Heart left ventricle (tissue), 13 donors: Measurements from ENCODE around the gene GPR156.

Source experiments
- CTCF ChIP-seq, 12 donors: fragments of 200-600 bp; sonication (generic) in 4 of 12; IDR thresholded peaks; one replicate each; pipeline versions ENCODE4 v1.5.0 to v1.8.0; 2018 to 2022; ENCODE audit warnings: antibody characterized with exemption in 12 of 12, mild to moderate bottlenecking in 5 of 12
- POLR2A ChIP-seq, 2 donors: fragments of 450-650 bp; IDR thresholded peaks; one replicate each; pipeline ENCODE4 v1.6.1; 2017; ENCODE audit warnings: antibody characterized with exemption in 2 of 2, mild to moderate bottlenecking in 2 of 2, moderate library complexity in 2 of 2
- donor health status: ischemic (EF 13 %, LVEDD 7.1; RV severe dilation, severe dysfunction).
- donor health status: DM: no; HTN: yes; CAD: no.
- donor health status: DM: no; HTN: no; CAD: no.
- donor health status: ischemic (EF 25% LVEDD 6.9; RV normal size, moderate dysfunction).
- donor health status: ischemic (EF 25% LVEDD 5.7; RV mildly dilated, moderate dysfunction).
- donor health status: ischemic (EF 35%, LVEDD 5.7; RV mildly dilated, moderate dysfunction).
- donor health status: nonischemic (EF 11% LVEDD 7.7; RV severe dilation, severe dysfunction).
- donor health status: DM: yes; HTN: yes; CAD: no.
- donor health status: PGD.
- donor health status: ischemic (EF 29% LVEDD 5.4; RV normal size, mild dysfunction).
- donor health status: nonischemic (EF 23%, LVEDD 6.1; RV moderate dilation, normal function).

GRCh38 chr3:120258009-120258408, 27.0 kb downstream of the GPR156 start:
- TF ChIP-seq CTCF (IDR thresholded peaks at IDR 0.05) (no peak), POLR2A (IDR thresholded peaks at IDR 0.05) (no peak)
